Cardiac muscle cell (in vitro differentiated cells and primary cell): ENCODE results near the gene POC1A. TPM values are rescaled to one million over a fixed set of nuclear protein-coding genes. Genes with fewer than 3 reads are reported as not detected.

Experiments used
- DNase-seq, 2 donors: peaks; one replicate each; pipeline versions ENCODE4 v3.0.0 to v3.0.0-alpha.2; 2010 to 2017; ENCODE audit warnings: low read depth in 1 of 2, low spot score in 1 of 2
- H3K27ac ChIP-seq: fragments of 200-600 bp; sonication (generic); 2 replicates; pipeline ENCODE4 v1.5.1; 2016
- H3K27me3 ChIP-seq: fragments of 200-600 bp; sonication (generic); 2 replicates; pipeline ENCODE4 v1.6.0; 2016; ENCODE audit warnings: control low read depth
- H3K36me3 ChIP-seq: fragments of 200-600 bp; sonication (generic); 2 replicates; pipeline ENCODE4 v1.5.1; 2016; ENCODE audit warnings: control low read depth
- H3K4me1 ChIP-seq: fragments of 200-600 bp; sonication (generic); 2 replicates; pipeline ENCODE4 v1.8.1; 2017; ENCODE audit warnings: low read depth, mild to moderate bottlenecking, mixed run types
- H3K4me3 ChIP-seq: fragments of 200-600 bp; sonication (generic); 2 replicates; pipeline ENCODE4 v1.5.1; 2016; ENCODE audit warnings: mild to moderate bottlenecking
- H3K9me3 ChIP-seq: fragments of 200-600 bp; sonication (generic); 2 replicates; pipeline ENCODE4 v1.5.1; 2017; ENCODE audit warnings: low read depth, mild to moderate bottlenecking, control low read depth
- polyA plus RNA-seq: library from polyadenylated mRNA; unstranded; fragments of >200 nt; fragmentation: Nextera tagmentation; extraction: Ambion mirVana; gene quantifications from 2 replicates; pipeline ENCODE4 v1.2.1, GENCODE V29; 2016
- total RNA-seq: library from RNA; depleted of rRNA; stranded (reverse); fragments of >200 nt; gene quantifications from 2 replicates; pipeline ENCODE4 v1.2.3, GENCODE V29; 2016
- TF ChIP-seq, protein P1 (sequence below): IDR thresholded peaks from 2 replicates; pipeline ENCODE4 v1.5.1; 2012; ENCODE audit warnings: low read depth, mild to moderate bottlenecking, low read length

Gene POC1A
- total RNA-seq = 6.0 and 12.4 TPM in 2 replicates
- 10.6 and 24.0 TPM in 2 replicates for polyA plus RNA-seq

DNA sequence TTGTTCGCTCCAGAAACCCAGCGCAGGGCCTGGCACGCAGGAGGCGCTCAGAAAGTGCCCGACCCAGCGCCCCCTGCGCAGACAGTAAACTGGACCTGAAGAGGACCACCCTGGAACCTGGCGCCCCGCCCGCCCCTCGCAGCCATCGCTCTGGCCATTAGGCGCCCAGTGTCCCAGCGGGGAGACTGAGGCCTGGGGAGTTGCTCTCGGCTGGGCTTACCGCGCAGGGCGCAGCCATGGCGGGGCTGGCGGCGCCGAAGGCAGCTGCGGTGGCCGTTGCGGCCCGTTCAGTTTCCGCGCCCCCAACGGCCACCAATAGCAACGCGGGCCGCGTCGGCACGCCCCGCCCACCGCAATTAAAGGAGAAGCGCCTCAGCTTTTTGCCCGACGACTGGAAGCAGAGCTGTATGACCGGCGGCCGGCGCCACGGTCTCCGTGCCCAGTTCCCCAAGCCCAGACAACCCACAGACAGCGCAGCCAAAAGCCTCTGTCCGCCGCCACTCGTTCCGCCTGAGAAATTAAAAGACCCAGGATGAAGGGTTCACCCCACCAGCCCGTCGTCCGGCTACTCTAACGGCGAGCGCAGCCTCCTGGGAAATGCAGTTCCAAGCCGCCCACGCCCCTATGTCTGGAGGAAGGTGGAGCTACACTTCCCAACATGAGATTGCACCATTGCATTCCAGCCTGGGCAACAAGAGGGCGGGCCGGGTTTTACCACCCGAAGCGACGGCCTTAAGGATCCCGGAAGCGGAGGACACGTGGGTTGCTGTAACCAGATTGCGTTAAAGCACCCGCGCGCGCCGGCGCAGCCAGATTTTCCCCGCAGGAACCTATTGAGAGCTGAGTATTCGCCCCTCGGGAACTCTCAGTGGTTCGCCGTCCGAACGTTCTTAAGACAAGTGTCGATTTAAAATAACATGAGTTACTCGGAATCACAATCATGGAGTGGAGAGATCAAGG is at the start of gene POC1A:
POC1A (minus strand) TSS at position 289 of the 960 bp plus-strand sequence; CDS start at position 238, 51 bp downstream.
- H3K4me3 ChIP-seq = peak within 1 kb of the TSS; percentile 52
- no peaks in the 10 kb centered on the region for H3K36me3 ChIP-seq
- H3K9me3 ChIP-seq = no peaks in the 10 kb centered on the region
- DNase-seq = peak; percentile 97 to 99
- H3K4me1 ChIP-seq = no peaks in the 10 kb centered on the region
- TF ChIP-seq, protein P1, sequence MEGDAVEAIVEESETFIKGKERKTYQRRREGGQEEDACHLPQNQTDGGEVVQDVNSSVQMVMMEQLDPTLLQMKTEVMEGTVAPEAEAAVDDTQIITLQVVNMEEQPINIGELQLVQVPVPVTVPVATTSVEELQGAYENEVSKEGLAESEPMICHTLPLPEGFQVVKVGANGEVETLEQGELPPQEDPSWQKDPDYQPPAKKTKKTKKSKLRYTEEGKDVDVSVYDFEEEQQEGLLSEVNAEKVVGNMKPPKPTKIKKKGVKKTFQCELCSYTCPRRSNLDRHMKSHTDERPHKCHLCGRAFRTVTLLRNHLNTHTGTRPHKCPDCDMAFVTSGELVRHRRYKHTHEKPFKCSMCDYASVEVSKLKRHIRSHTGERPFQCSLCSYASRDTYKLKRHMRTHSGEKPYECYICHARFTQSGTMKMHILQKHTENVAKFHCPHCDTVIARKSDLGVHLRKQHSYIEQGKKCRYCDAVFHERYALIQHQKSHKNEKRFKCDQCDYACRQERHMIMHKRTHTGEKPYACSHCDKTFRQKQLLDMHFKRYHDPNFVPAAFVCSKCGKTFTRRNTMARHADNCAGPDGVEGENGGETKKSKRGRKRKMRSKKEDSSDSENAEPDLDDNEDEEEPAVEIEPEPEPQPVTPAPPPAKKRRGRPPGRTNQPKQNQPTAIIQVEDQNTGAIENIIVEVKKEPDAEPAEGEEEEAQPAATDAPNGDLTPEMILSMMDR = no peak
- no peaks in the 10 kb centered on the region for H3K27me3 ChIP-seq
- H3K27ac ChIP-seq = peak within 1 kb of the TSS; percentile 79

DNA sequence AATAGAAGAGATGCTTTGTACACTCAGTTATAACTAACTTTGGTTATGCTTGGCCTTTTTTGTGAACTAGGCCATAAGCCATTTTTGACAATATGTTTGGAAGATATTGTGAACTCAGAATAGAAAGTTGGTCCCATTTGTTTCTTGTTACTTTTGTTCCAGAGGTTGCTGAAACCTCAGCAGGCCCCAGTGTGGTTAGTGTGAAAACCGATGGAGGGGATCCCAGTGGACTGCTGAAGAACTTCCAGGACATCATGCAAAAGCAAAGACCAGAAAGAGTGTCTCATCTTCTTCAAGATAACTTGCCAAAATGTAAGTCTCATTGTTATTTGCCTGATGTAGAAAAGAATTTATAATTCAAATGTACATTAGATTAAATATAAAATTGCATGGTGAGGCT is 49.5 kb upstream of the POC1A start:
- Histone ChIP-seq H3K9me3 (no peaks in the 10 kb centered on the region), H3K27me3 (no peaks in the 10 kb centered on the region), H3K4me3 (no peak overlapping the region), H3K27ac (no peak overlapping the region), H3K4me1 (no peaks in the 10 kb centered on the region), H3K36me3 (peaks cover 85% of the 10 kb centered on the region)
- DNase-seq = no peak
- TF ChIP-seq, protein P1 = no peak

DNA sequence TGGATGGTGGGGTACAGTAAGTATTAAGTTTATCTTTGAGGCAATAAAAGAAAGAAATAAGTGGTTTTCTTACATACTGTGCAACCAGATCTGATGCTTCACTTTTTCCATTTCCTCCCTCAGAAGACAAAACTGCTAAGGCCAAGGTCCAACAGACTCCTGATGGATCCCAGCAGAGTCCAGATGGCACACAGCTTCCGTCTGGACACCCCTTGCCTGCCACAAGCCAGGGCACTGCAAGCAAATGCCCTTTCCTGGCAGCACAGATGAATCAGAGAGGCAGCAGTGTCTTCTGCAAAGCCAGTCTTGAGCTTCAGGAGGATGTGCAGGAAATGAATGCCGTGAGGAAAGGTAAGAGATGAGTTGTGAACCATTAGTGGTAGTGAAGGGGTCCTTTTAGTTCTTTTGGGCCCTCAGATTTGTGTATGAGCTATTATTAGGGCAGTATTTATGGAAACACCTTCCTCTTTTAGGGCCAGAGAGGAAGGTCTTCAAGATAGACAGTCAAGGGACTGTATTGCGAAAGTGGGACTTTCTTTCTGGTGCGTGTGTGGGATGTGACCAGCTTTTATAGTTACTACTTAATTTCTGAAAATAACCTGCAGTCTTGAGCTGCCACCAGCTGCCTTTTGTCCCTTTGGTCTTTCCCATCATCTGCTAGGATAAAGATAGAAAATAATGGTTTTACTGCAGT is 48.3 kb upstream of the POC1A start:
- no peak overlapping the region for H3K27ac ChIP-seq
- no peaks in the 10 kb centered on the region for H3K9me3 ChIP-seq
- no peak for DNase-seq
- peaks cover 2% of the 10 kb centered on the region for H3K4me1 ChIP-seq
- H3K27me3 ChIP-seq = no peaks in the 10 kb centered on the region
- TF ChIP-seq, protein P1 = no peak
- no peak overlapping the region for H3K4me3 ChIP-seq
- H3K36me3 ChIP-seq = peaks cover 73% of the 10 kb centered on the region

DNA sequence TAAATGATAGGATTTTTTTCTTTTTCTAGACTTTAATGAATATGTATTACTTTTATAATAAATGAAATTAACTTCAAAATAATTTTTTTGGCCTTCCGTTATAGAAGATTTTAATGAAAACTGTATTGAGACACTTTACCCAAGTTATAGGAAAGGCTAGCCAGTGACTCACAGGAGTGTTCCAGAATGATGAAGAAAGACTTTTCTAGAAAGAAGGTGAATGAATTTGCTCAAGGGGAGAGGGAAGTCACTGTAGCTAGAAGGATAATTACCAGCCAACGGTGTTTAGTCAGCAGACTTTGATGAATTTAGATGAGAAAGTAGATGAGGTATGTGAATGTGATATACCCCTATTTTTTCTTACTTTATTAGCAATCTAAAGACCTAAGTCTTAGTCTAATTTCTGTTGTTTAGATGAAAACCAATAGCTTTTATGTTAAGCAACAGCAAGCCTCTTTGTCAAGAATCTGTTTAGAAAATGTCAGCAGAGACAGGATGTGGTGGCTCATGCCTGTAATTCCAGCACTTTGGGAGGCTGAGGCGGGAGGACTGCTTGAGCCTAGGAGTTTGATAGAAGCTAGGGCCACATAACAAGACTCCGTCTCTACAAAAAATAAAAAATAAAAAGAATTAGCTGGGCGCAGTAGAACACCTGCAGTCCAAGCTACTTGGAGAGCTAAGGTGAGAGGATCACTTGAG is 46.9 kb upstream of the POC1A start:
- TF ChIP-seq, protein P1 = no peak
- no peak for DNase-seq
- Histone ChIP-seq H3K4me1 (peaks cover 6% of the 10 kb centered on the region), H3K27ac (no peak overlapping the region), H3K36me3 (peaks cover 63% of the 10 kb centered on the region), H3K9me3 (no peaks in the 10 kb centered on the region), H3K4me3 (no peak overlapping the region), H3K27me3 (no peaks in the 10 kb centered on the region)
